Activated CD8-positive, alpha-beta T cell treated with anti-CD3 and anti-CD28 coated beads for 36 hours (primary cell): ENCODE data around the gene DCPS. TPM values are rescaled to one million over a fixed set of nuclear protein-coding genes. Genes with fewer than 3 reads are reported as not detected.

Experiments
- ATAC-seq: fragments of 200-7000 bp; cut with Tn5 transposase; one replicate; pipeline ENCODE4 v1.10.0; 2021; ENCODE audit warnings: mild to moderate bottlenecking, moderate library complexity
- CTCF ChIA-PET: fragments of 350-600 bp; sonication (Branson Sonifier 250); formaldehyde crosslinking; loops from one replicate; lab custom pipeline; 2021; ENCODE audit warnings: antibody characterized with exemption; lab: Charles Lee
- POLR2A ChIA-PET: fragments of 350-600 bp; sonication (Branson Sonifier 250); formaldehyde crosslinking; loops from one replicate; lab custom pipeline; 2021; ENCODE audit warnings: antibody characterized with exemption; lab: Charles Lee
- DNase-seq: peaks from one replicate; pipeline ENCODE4 v3.0.0-alpha.2; 2020
- H3K27ac Mint-ChIP-seq: one replicate; pipeline ENCODE4 v1.8.0; 2021; ENCODE audit warnings: mild to moderate bottlenecking, mixed read lengths
- H3K27me3 Mint-ChIP-seq: one replicate; pipeline ENCODE4 v1.8.0; 2021; ENCODE audit warnings: mixed read lengths
- H3K36me3 Mint-ChIP-seq: one replicate; pipeline ENCODE4 v1.8.0; 2021; ENCODE audit warnings: low read depth, mixed read lengths
- H3K4me1 Mint-ChIP-seq: one replicate; pipeline ENCODE4 v1.8.0; 2021; ENCODE audit warnings: low read depth, mixed read lengths
- H3K4me3 Mint-ChIP-seq: one replicate; pipeline ENCODE4 v1.8.0; 2021; ENCODE audit warnings: mild to moderate bottlenecking, moderate library complexity, mixed read lengths
- H3K9me3 Mint-ChIP-seq: one replicate; pipeline ENCODE4 v1.8.0; 2021; ENCODE audit warnings: mixed read lengths
- CTCF ChIP-seq: fragments of 200-600 bp; IDR thresholded peaks from one replicate; pipeline ENCODE4 v1.8.0; 2022; ENCODE audit warnings: antibody characterized with exemption, mild to moderate bottlenecking
- intact Hi-C: fragments of 100-400 bp; cut with micrococcal nuclease; formaldehyde crosslinking; loops from one replicate; pipeline ENCODE4 v1.10.0; 2022
- total RNA-seq, 2 experiments: library from RNA; stranded (reverse); gene quantifications; one replicate each; pipeline ENCODE4 v1.2.3, GENCODE V29; 2021

Gene DCPS
- total RNA-seq, 2 experiments from 2014 or later, result 17.2 to 18.8 TPM

- H3K27me3 Mint-ChIP-seq, result no peaks in the 10 kb centered on the region
- ATAC-seq (no peak), DNase-seq (no peak)
- H3K4me3 Mint-ChIP-seq, result no peak overlapping the region
- ChIA-PET CTCF (no interaction called here), POLR2A (interaction anchor here (1.7 kb wide), 1 partner anchor 10 kb away, joined by 7 read pairs; the partner anchor contains the start of gene DCPS)
- peaks cover 35% of the 10 kb centered on the region for H3K36me3 Mint-ChIP-seq
- no peak for TF ChIP-seq CTCF
- intact Hi-C loops, result loop anchor here (10.0 kb wide), 1 partner anchor 101 kb away; no protein-coding TSS in a partner anchor
- peaks cover 29% of the 10 kb centered on the region for H3K4me1 Mint-ChIP-seq
- peaks cover 5% of the 10 kb centered on the region for H3K9me3 Mint-ChIP-seq
- H3K27ac Mint-ChIP-seq, result no peak overlapping the region
These were observed 10.0 kb downstream of the DCPS start for GRCh38 chr11:126313826-126314225.

GRCh38 chr11:126317432-126317755 lies 13.5 kb downstream of the DCPS start:
- H3K27me3 Mint-ChIP-seq, result no peaks in the 10 kb centered on the region
- H3K9me3 Mint-ChIP-seq, result peaks cover 5% of the 10 kb centered on the region
- H3K36me3 Mint-ChIP-seq, result peaks cover 26% of the 10 kb centered on the region
- H3K4me1 Mint-ChIP-seq, result peaks cover 32% of the 10 kb centered on the region
- ChIA-PET POLR2A (interaction anchor here (0.6 to 3.2 kb wide), 5 partner anchors 14 to 745 kb away, joined by 3 to 12 read pairs (median 4); partner anchors contain the start of gene DCPS), CTCF (interaction anchor here (0.7 to 5.3 kb wide), 3 partner anchors 8 to 163 kb away, joined by 4 to 35 read pairs (median 16); no protein-coding TSS in a partner anchor)
- ATAC-seq, result no peak
- TF ChIP-seq CTCF, result no peak
- no peak overlapping the region for H3K4me3 Mint-ChIP-seq
- H3K27ac Mint-ChIP-seq, result peak overlapping the region; percentile 87
- no peak for DNase-seq
- intact Hi-C loops, result loop anchor here (5.0 to 10.0 kb wide), 2 partner anchors 35 to 97 kb away; no protein-coding TSS in a partner anchor

- DNase-seq (peak; percentile 72), ATAC-seq (peak; percentile 72)
- Mint-ChIP-seq H3K27me3 (no peaks in the 10 kb centered on the region), H3K27ac (peak overlapping the region; percentile 87), H3K9me3 (peaks cover 5% of the 10 kb centered on the region), H3K36me3 (peaks cover 26% of the 10 kb centered on the region), H3K4me1 (peaks cover 32% of the 10 kb centered on the region), H3K4me3 (peak overlapping the region; percentile 61)
- POLR2A ChIA-PET, result interaction anchor here (0.6 to 3.2 kb wide), 12 partner anchors 8 to 744 kb away, joined by 3 to 13 read pairs (median 4); partner anchors contain the start of genes DCPS and ST3GAL4
- no peak for TF ChIP-seq CTCF
- CTCF ChIA-PET, result interaction anchor here (0.7 to 5.3 kb wide), 6 partner anchors 8 to 162 kb away, joined by 4 to 35 read pairs (median 6); no protein-coding TSS in a partner anchor
- intact Hi-C loops, result loop anchor here (5.0 to 10.0 kb wide), 2 partner anchors 34 to 97 kb away; no protein-coding TSS in a partner anchor
These were observed 14.1 kb downstream of the DCPS start for GRCh38 chr11:126317756-126318573.

GRCh38 chr11:126318574-126319373 lies 14.9 kb downstream of the DCPS start:
- ATAC-seq (peak; percentile 77), DNase-seq (peak; percentile 55)
- intact Hi-C loops, result loop anchor here (5.0 to 10.0 kb wide), 2 partner anchors 34 to 96 kb away; no protein-coding TSS in a partner anchor
- Mint-ChIP-seq H3K9me3 (peaks cover 5% of the 10 kb centered on the region), H3K27me3 (no peaks in the 10 kb centered on the region), H3K4me3 (peak overlapping the region; percentile 61), H3K36me3 (peaks cover 25% of the 10 kb centered on the region), H3K27ac (peak overlapping the region; percentile 87), H3K4me1 (peaks cover 32% of the 10 kb centered on the region)
- ChIA-PET POLR2A (interaction anchor here (0.7 to 3.2 kb wide), 12 partner anchors 9 to 162 kb away, joined by 3 to 13 read pairs (median 4); partner anchors contain the start of genes DCPS and ST3GAL4), CTCF (interaction anchor here (1.5 to 5.3 kb wide), 5 partner anchors 9 to 162 kb away, joined by 4 to 35 read pairs (median 6); no protein-coding TSS in a partner anchor)
- no peak for TF ChIP-seq CTCF
